OCI-M2 (cell line): ENCODE results near the gene SLC2A4RG.
"Not testable (repeated sequence)": the region's sequence is repeated elsewhere in the genome, so short reads cannot be mapped to it uniquely, and the experiment has no call there.

Experiments used
- DNase-seq: peaks from one replicate; lab custom pipeline; 2025; ENCODE audit not compliant: unreplicated experiment; lab: John Stamatoyannopoulos, UW

SLC2A4RG gene

GRCh38 chr20:63712191-63712590 is 27.4 kb upstream of the SLC2A4RG start:
- DNase-seq: no peak

GRCh38 chr20:63714858-63715257 is 24.7 kb upstream of the SLC2A4RG start:
- no peak for DNase-seq

- no peak for DNase-seq
Observed at GRCh38 chr20:63718996-63719395, 20.6 kb upstream of the SLC2A4RG start.

- not testable (repeated sequence) for DNase-seq
Observed at GRCh38 chr20:63722967-63723622, 16.5 kb upstream of the SLC2A4RG start.

GRCh38 chr20:63730189-63730733 is 9.3 kb upstream of the SLC2A4RG start:
- DNase-seq: not testable (repeated sequence)

GRCh38 chr20:63731410-63731809 is 8.2 kb upstream of the SLC2A4RG start:
- DNase-seq: no peak

- DNase-seq: no peak
Observed at GRCh38 chr20:63732118-63733095, 7.2 kb upstream of the SLC2A4RG start.

GRCh38 chr20:63733117-63733516 is 6.5 kb upstream of the SLC2A4RG start:
- DNase-seq: no peak

GRCh38 chr20:63733579-63734081 is 5.9 kb upstream of the SLC2A4RG start:
- no peak for DNase-seq

GRCh38 chr20:63734111-63734945 is 5.2 kb upstream of the SLC2A4RG start:
- no peak for DNase-seq

- no peak for DNase-seq
Observed at GRCh38 chr20:63734946-63735858, 4.4 kb upstream of the SLC2A4RG start.

- DNase-seq: no peak
Observed at GRCh38 chr20:63735859-63736718, 3.5 kb upstream of the SLC2A4RG start, which contains the start of gene LIME1. Gene LIME1, plus strand, starts transcription at chr20:63736664. Its CDS starts 886 bp downstream, at chr20:63737550.

- DNase-seq: no peak
Observed at GRCh38 chr20:63736893-63737694, 2.5 kb upstream of the SLC2A4RG start.

GRCh38 chr20:63737695-63737944 is 2.0 kb upstream of the SLC2A4RG start:
- no peak for DNase-seq

- no peak for DNase-seq
Observed at GRCh38 chr20:63737945-63738686, 1.5 kb upstream of the SLC2A4RG start.

GRCh38 chr20:63738687-63739129 is 868 bp upstream of the SLC2A4RG start:
- no peak for DNase-seq

GRCh38 chr20:63740070-63740626 is 572 bp downstream of the SLC2A4RG start:
- DNase-seq: no peak
